Stimulated activated CD8-positive, alpha-beta memory T cell treated with anti-CD3 and anti-CD28 coated beads, Interleukin-2, amount 100 ng/mL, for 1 hour (primary cell): ENCODE measurements around the gene GGT1.
"Not testable (repeated sequence)": the region's sequence is repeated elsewhere in the genome, so short reads cannot be mapped to it uniquely, and the experiment has no call there.

Experiments
- DNase-seq, 2 donors: peaks; one replicate each; pipeline ENCODE4 v3.0.0-alpha.2; 2020; ENCODE audit warnings: low read depth in 2 of 2

The GGT1 gene

GRCh38 chr22:24602847-24603769 is at the start of gene GGT1:
Gene GGT1 (plus strand): TSS chr22:24603193. CDS start chr22:24611082, 7,889 bp downstream.
- DNase-seq: not testable (repeated sequence)

- DNase-seq: no peak
Observed at GRCh38 chr22:24553597-24554312, 49.2 kb upstream of the GGT1 start.

GRCh38 chr22:24554313-24555164 is 48.5 kb upstream of the GGT1 start, which contains the start of gene GUCD1:
Gene GUCD1 (minus strand): TSS chr22:24555138. CDS start chr22:24554991, 147 bp downstream.
- DNase-seq: no peak

GRCh38 chr22:24555165-24556039 is 47.6 kb upstream of the GGT1 start, which contains the start of gene SNRPD3:
Gene SNRPD3 (plus strand): TSS chr22:24555999. CDS start chr22:24557675, 1,676 bp downstream.
- DNase-seq: peak; percentile 99 to 100

DNA sequence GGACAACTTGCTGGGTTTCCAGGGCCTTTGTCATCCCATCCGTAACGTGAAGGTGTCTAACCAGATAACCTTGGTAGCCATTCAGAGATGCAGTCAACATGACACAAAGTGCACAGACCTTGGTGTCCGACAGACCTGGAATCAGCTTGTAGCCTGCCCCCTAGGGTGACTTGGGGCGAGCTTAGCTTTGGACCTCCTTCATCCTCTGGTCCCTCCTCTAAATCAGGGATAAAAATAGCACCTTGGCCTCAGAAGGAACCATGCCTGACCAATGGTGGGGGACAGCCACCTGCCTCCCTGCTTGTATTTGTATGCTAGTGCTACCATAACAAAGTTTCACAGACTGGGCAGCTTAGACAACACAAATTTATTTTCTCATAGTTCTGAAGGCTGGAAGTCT is 43.5 kb upstream of the GGT1 start:
- no peak for DNase-seq

- no peak for DNase-seq
Observed at GRCh38 chr22:24563246-24563645, 39.7 kb upstream of the GGT1 start.

DNA sequence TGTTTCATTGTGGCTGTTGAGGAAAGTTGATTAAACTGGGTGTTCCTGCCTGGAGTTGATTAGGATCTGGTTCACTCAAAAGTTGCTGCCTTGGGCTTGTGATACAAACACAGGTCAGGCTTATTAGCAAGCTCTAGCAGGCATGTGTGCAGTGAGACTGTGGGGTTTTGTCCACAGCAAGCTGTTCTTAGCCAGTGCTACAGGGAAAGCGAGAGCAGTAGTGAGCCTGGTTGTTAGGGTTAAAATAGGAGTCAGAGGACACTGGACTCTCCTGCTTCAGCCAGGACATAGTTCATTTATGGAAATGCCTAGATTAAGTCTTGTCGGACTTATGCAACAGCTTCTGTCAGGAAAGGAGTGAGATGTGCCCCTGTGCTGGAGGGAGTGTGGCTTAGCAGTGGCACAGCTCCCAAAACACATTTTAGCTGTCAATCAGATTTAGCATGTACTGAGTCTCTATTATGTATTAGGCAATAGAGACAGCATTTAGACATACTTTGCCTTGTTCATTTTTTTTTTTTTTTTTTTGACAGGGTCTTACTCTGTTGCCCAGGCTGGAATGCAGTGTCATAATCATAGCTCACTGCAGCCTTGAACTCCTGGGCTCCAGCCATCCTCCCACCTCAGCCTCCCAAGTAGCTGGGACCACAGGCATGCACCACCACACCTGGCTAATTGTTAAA is 38.5 kb upstream of the GGT1 start:
- DNase-seq: no peak

GRCh38 chr22:24565077-24565476 is 37.9 kb upstream of the GGT1 start:
- no peak for DNase-seq

DNA sequence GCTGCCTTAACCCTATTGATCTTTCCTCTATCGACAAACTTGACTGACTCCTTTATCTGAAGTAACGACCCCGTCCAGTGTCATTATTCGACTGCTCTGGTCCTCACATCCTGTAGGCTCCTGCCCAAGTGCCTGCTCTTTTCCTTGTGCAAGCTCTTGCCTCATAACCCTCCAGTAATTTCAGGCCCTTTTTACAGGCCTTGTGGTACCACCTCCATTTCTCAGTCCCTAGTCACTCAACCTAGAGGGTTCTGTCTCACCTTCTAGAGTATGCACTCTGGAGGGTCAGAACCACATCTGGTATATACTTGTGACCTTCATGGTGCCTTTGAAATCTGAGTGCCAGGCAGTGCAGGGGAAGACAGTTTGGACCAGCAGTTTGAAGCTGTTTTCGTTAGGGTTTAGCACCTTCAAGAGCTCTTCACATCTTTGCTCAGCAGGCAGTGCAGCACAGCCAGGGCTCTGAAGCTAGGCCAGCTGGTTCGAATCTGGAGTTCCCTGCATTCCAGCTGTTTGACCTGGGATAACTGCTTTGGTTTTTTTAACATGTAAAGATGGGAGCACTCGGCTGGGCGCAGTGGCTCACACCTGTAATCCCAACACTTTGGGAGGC is 36.0 kb upstream of the GGT1 start:
- DNase-seq: no peak

- no peak for DNase-seq
Observed at GRCh38 chr22:24567668-24568067, 35.3 kb upstream of the GGT1 start.

- DNase-seq: no peak
Observed at GRCh38 chr22:24571266-24571665, 31.7 kb upstream of the GGT1 start.

DNA sequence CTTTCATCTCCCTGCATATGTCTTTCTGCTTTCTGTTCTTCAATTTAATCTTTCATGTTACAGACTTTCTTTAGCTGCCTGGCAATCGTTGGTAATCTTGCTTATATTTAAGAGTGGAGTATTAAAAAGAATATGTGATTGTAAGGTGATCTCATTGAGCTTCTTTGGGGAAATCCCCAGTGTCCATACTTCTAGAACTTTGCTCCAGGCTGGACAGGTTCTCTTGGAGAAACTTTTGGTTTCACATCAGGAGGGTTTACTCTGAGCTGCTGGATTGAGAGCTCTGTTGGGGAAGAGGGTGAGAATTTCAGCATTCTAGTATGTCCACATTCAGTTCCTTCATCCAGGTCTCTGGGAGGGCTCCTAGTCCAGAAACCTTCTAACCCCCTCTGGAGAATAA is 26.2 kb upstream of the GGT1 start:
- no peak for DNase-seq

- no peak for DNase-seq
Observed at GRCh38 chr22:24578355-24579257, 24.4 kb upstream of the GGT1 start.

- DNase-seq: no peak
Observed at GRCh38 chr22:24579258-24579601, 23.8 kb upstream of the GGT1 start.

DNA sequence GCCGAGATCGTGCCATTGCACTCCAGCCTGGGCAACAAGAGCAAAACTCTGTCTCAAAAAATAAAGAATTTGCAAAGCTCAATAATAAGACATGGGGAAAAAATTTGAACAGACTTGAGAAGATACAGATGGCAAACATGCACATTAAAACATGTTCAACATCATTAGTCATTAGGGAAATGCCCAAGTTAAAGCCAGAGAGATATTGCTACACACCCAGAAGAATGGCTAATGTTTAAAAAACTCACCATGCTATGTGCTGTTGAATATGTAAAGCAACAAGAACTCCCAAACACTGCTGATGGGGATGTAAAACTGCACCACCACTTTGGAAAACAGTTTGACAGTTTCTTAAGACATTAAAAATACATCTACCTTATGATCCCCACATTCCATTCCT is 22.7 kb upstream of the GGT1 start:
- no peak for DNase-seq

GRCh38 chr22:24582056-24582814 is 20.8 kb upstream of the GGT1 start:
- DNase-seq: no peak

DNA sequence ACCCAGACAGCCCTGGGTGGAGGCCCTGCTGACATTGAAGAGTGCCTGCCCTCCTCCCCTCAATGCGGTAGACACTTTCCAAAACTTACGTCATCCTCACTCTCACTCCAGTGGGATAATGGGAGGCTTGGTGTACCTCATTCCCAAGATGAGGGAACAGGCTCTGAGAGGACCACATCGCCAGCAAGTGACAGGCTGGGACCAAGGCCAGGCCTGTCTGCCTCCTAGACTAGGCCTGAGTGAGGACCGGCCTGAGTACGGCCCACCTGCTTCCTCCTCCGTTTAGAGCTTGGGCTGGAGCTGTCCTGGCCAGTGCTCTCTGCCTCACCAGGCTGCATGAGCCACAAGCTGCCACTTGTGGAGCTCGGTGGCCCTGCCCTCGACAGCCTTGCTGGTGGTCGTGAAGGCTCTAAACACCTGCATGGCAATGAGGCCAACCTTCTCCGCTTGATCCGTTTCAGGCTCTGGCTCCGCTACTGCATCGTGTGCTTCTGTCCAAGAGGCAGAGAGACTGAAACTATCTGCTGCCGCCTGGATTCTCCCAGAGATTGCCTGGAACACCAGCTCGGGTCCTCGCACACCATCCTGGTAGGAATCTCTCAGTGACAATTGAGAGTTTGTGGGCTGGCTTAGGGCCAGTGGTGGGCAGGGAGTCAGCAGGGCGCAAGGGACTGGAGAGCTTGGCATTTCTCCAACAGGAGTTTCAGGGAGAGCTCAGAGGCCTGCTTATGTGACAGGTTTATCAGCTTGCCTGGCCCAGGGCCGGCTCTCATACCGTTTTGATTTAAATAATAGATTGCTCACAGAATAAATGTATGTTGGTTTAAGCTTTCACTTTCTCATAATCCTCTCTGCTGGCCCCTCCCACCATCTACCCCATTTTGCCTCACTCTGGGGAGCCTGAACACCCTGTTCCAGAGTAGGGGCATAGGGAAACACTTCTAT is 19.5 kb upstream of the GGT1 start:
- DNase-seq: no peak
